Measurements from ENCODE around the gene RNF220.

The RNF220 gene

DNA sequence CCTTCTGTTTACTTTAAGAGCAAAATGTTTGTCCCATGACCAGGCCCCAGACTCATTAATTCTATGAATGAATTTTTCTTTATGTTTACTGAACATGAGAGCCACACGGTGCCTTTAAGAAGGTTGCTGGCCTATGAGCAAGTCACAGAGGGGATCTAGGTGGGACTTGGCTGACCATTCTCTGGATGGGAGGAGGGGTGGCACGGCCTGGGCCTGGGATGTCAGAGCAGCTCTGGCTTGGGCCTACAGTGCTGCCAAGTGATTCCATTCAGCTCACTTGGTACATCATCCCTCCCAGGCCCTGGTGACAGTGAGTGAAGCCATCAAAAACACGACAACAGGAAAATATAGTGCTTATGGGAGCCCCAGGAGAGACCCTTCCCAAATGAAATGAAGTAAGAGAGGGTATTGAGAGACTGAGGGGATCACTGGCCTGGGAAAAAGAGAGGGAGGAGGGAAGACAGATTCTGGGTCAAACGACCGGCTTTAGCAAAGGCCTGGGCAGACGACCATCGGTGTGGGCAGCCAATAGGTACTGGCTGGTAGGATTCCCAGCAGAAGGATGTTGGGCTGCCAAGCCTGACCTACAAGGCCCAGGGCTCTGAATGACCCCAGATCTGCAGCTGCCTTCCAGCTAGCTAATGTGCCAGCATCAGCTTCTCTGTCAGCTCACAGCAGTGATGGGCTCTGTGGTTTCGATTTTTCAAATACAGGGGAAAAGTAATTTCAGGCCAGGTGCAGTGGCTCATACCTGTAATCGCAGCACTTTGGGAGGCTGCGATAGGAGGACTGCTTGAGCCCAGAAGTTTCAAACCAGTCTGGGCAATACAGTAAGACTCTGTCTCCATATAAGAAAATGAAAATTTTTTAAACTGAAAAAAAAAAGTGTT is 265.9 kb downstream of the RNF220 start:
- Histone ChIP-seq H3K79me2 (ENCODE audit: insufficient read depth, low read length) (no peaks in the 10 kb centered on the region), H3K27ac (ENCODE audit: low read depth, low read length, poor library complexity, severe bottlenecking) (no peak overlapping the region), H3K27me3 (ENCODE audit: insufficient read depth, low read length) (no peaks in the 10 kb centered on the region), H3K4me1 (ENCODE audit: insufficient read depth, low read length, severe bottlenecking) (peaks cover 19% of the 10 kb centered on the region), H3K9me3 (ENCODE audit: low read length) (no peaks in the 10 kb centered on the region), H3K9ac (ENCODE audit: low read length) (no peak overlapping the region), H4K20me1 (ENCODE audit: insufficient read depth, low read length) (no peaks in the 10 kb centered on the region), H2AFZ (ENCODE audit: low read length) (no peak overlapping the region), H3K9me2 (ENCODE audit: low read depth, low read length) (no peaks in the 10 kb centered on the region), H3K4me3 (ENCODE audit: low read depth, low read length, poor library complexity, severe bottlenecking) (no peak overlapping the region), H3F3A (ENCODE audit: insufficient read depth, low read length) (no peaks in the 10 kb centered on the region), H3K4me2 (ENCODE audit: low read length) (no peak overlapping the region), H3K36me3 (ENCODE audit: insufficient read depth, low read length) (no peaks in the 10 kb centered on the region)
- TF ChIP-seq, protein P1, sequence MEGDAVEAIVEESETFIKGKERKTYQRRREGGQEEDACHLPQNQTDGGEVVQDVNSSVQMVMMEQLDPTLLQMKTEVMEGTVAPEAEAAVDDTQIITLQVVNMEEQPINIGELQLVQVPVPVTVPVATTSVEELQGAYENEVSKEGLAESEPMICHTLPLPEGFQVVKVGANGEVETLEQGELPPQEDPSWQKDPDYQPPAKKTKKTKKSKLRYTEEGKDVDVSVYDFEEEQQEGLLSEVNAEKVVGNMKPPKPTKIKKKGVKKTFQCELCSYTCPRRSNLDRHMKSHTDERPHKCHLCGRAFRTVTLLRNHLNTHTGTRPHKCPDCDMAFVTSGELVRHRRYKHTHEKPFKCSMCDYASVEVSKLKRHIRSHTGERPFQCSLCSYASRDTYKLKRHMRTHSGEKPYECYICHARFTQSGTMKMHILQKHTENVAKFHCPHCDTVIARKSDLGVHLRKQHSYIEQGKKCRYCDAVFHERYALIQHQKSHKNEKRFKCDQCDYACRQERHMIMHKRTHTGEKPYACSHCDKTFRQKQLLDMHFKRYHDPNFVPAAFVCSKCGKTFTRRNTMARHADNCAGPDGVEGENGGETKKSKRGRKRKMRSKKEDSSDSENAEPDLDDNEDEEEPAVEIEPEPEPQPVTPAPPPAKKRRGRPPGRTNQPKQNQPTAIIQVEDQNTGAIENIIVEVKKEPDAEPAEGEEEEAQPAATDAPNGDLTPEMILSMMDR (IDR thresholded peaks at IDR 0.05; ENCODE audit: low read length) = no peak
- no peak for TF ChIP-seq EZH2 (IDR thresholded peaks at IDR 0.05; ENCODE audit: borderline replicate concordance, low read length)

- Histone ChIP-seq H2AFZ (ENCODE audit: low read length) (no peak overlapping the region), H3K4me2 (ENCODE audit: low read length) (no peak overlapping the region; the same call in 1 of the 2 replicates), H3F3A (ENCODE audit: insufficient read depth, low read length) (no peaks in the 10 kb centered on the region), H3K9me3 (ENCODE audit: low read length) (no peaks in the 10 kb centered on the region), H4K20me1 (ENCODE audit: insufficient read depth, low read length) (no peaks in the 10 kb centered on the region), H3K9me2 (ENCODE audit: low read depth, low read length) (no peaks in the 10 kb centered on the region), H3K79me2 (ENCODE audit: insufficient read depth, low read length) (no peaks in the 10 kb centered on the region), H3K27me3 (ENCODE audit: insufficient read depth, low read length) (no peaks in the 10 kb centered on the region), H3K9ac (ENCODE audit: low read length) (no peak overlapping the region), H3K4me1 (ENCODE audit: insufficient read depth, low read length, severe bottlenecking) (peaks cover 33% of the 10 kb centered on the region), H3K36me3 (ENCODE audit: insufficient read depth, low read length) (no peaks in the 10 kb centered on the region), H3K27ac (ENCODE audit: low read depth, low read length, poor library complexity, severe bottlenecking) (no peak overlapping the region), H3K4me3 (ENCODE audit: low read depth, low read length, poor library complexity, severe bottlenecking) (no peak overlapping the region)
- TF ChIP-seq EZH2 (IDR thresholded peaks at IDR 0.05; ENCODE audit: borderline replicate concordance, low read length) = no peak
- TF ChIP-seq, protein P1 (IDR thresholded peaks at IDR 0.05; ENCODE audit: low read length) = no peak
These were observed 267.4 kb downstream of the RNF220 start for GRCh38 chr1:44672254-44672955.

GRCh38 chr1:44672961-44673674 is 268.1 kb downstream of the RNF220 start:
- Histone ChIP-seq H3K79me2 (ENCODE audit: insufficient read depth, low read length) (no peaks in the 10 kb centered on the region), H3K27ac (ENCODE audit: low read depth, low read length, poor library complexity, severe bottlenecking) (no peak overlapping the region), H3F3A (ENCODE audit: insufficient read depth, low read length) (no peaks in the 10 kb centered on the region), H3K4me2 (ENCODE audit: low read length) (peak overlapping the region; percentile 92), H3K27me3 (ENCODE audit: insufficient read depth, low read length) (no peaks in the 10 kb centered on the region), H3K36me3 (ENCODE audit: insufficient read depth, low read length) (no peaks in the 10 kb centered on the region), H3K9ac (ENCODE audit: low read length) (peak overlapping the region; percentile 59; the same call in 1 of the 2 replicates), H2AFZ (ENCODE audit: low read length) (no peak overlapping the region), H3K9me3 (ENCODE audit: low read length) (no peaks in the 10 kb centered on the region), H4K20me1 (ENCODE audit: insufficient read depth, low read length) (no peaks in the 10 kb centered on the region), H3K4me3 (ENCODE audit: low read depth, low read length, poor library complexity, severe bottlenecking) (peak overlapping the region; percentile 67), H3K4me1 (ENCODE audit: insufficient read depth, low read length, severe bottlenecking) (peaks cover 33% of the 10 kb centered on the region), H3K9me2 (ENCODE audit: low read depth, low read length) (no peaks in the 10 kb centered on the region)
- TF ChIP-seq EZH2 (IDR thresholded peaks at IDR 0.05; ENCODE audit: borderline replicate concordance, low read length) = no peak
- TF ChIP-seq, protein P1 (IDR thresholded peaks at IDR 0.05; ENCODE audit: low read length) = no peak
